ENCODE results near the gene SEPHS1.

DNA sequence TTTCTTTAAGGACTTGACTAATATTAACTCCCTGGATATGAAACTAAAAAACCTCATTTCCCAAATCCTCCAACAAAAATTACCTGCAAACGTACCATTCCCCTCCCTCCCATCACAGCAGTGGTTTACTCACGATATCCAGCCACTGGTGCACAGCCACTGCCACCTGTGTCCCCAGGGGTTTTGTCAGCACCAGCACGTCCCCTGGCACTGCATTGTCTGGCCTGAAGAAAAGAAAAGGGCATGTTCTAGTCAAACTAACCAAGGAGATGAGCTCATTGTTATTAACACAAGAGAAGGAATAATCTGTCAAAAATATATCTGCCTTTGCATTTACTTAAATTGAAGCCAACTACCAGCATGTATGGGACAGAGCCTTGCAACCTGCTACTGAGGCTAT, 18.5 kb downstream of the SEPHS1 start:
- TF ChIP-seq POLR2AphosphoS5 (IDR thresholded peaks at IDR 0.05; ENCODE audit: low read depth, low read length) (no peak), POLR2A (IDR thresholded peaks at IDR 0.05; ENCODE audit: low read depth, low read length) (no peak), TAF1 (IDR thresholded peaks at IDR 0.05; ENCODE audit: low read depth, low read length) (no peak), PAX5 (IDR thresholded peaks at IDR 0.05; ENCODE audit: insufficient read depth, low read length, severe bottlenecking) (no peak), POU2F2 (IDR thresholded peaks at IDR 0.05; ENCODE audit: low read depth, low read length) (no peak)
